Measurements from ENCODE around the gene NRP2.

NRP2 gene

DNA sequence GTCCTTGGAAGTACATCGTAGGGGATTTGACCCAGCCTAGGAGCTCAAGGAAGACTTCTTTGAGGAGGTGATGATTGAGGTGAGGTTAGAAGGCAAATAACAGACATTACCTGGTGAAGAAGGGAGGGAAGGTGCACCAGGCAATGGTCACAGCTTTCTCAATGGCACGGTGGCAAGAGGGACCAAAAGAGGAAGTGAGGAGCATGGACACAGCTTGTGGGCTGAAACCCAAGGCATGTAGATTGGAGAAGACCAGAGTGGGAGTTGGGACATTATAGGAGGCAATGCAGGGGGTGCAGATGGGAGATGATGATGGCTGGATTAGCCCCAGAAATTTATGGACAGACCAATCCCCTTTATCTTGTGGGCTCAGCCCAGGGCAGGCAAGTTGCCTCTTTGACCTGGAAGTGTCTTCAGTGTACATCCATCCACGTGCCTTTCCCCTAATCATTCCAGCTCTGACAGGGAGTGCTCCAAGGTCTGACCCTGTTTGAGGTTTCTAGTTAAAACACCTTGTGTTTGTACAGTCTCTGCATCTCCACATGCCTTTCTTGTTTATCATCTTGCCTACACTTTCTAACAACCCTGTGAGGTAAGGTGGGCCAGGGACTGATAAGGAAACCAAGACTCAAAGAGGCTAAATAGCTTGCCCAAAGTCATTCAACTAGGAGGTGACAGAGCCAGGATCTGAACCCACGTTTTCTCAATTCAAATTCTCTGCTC, 59.1 kb downstream of the NRP2 start:
- no peaks in the 10 kb centered on the region for H3F3A ChIP-seq (ENCODE audit: control insufficient read depth, insufficient read depth)
- TF ChIP-seq EZH2phosphoT487 (IDR thresholded peaks at IDR 0.05; ENCODE audit: borderline replicate concordance, low read length) (no peak), CTCF (IDR thresholded peaks at IDR 0.05; ENCODE audit: low read depth, low read length, poor library complexity, severe bottlenecking) (no peak)
- no peaks in the 10 kb centered on the region for H4K20me1 ChIP-seq (ENCODE audit: control insufficient read depth, insufficient read depth, low read depth, low read length)
- no peaks in the 10 kb centered on the region for H3K27me3 ChIP-seq (ENCODE audit: control insufficient read depth, low read length)
- H3K27ac ChIP-seq (ENCODE audit: low read depth, low read length) = no peak overlapping the region
- no peaks in the 10 kb centered on the region for H3K36me3 ChIP-seq (ENCODE audit: control insufficient read depth, low read length)
- H3K9me2 ChIP-seq (replicated peaks; ENCODE audit: control insufficient read depth, low read length) = no peaks in the 10 kb centered on the region
- H3K4me2 ChIP-seq (ENCODE audit: low read length) = no peak overlapping the region
- H3K9me3 ChIP-seq (ENCODE audit: control insufficient read depth, insufficient read depth, low read length) = no peaks in the 10 kb centered on the region
- no peak overlapping the region for H3K4me3 ChIP-seq (ENCODE audit: low read length)
- no peaks in the 10 kb centered on the region for H3K79me2 ChIP-seq (ENCODE audit: control insufficient read depth, low read length)
- H3K4me1 ChIP-seq (ENCODE audit: control insufficient read depth, low read length) = no peaks in the 10 kb centered on the region

- Histone ChIP-seq H3K36me3 (ENCODE audit: control insufficient read depth, low read length) (no peaks in the 10 kb centered on the region), H3K27me3 (ENCODE audit: control insufficient read depth, low read length) (no peaks in the 10 kb centered on the region), H4K20me1 (ENCODE audit: control insufficient read depth, insufficient read depth, low read depth, low read length) (no peaks in the 10 kb centered on the region), H3F3A (ENCODE audit: control insufficient read depth, insufficient read depth) (no peaks in the 10 kb centered on the region), H3K9me2 (replicated peaks; ENCODE audit: control insufficient read depth, low read length) (no peaks in the 10 kb centered on the region), H3K79me2 (ENCODE audit: control insufficient read depth, low read length) (no peaks in the 10 kb centered on the region), H3K4me1 (ENCODE audit: control insufficient read depth, low read length) (no peaks in the 10 kb centered on the region), H3K4me2 (ENCODE audit: low read length) (no peak overlapping the region), H3K9me3 (ENCODE audit: control insufficient read depth, insufficient read depth, low read length) (no peaks in the 10 kb centered on the region), H3K27ac (ENCODE audit: low read depth, low read length) (no peak overlapping the region), H3K4me3 (ENCODE audit: low read length) (no peak overlapping the region)
- no peak for TF ChIP-seq CTCF (IDR thresholded peaks at IDR 0.05; ENCODE audit: low read depth, low read length, poor library complexity, severe bottlenecking)
- TF ChIP-seq EZH2phosphoT487 (IDR thresholded peaks at IDR 0.05; ENCODE audit: borderline replicate concordance, low read length) = no peak
Observed at GRCh38 chr2:205743137-205743536, 60.8 kb downstream of the NRP2 start.

DNA sequence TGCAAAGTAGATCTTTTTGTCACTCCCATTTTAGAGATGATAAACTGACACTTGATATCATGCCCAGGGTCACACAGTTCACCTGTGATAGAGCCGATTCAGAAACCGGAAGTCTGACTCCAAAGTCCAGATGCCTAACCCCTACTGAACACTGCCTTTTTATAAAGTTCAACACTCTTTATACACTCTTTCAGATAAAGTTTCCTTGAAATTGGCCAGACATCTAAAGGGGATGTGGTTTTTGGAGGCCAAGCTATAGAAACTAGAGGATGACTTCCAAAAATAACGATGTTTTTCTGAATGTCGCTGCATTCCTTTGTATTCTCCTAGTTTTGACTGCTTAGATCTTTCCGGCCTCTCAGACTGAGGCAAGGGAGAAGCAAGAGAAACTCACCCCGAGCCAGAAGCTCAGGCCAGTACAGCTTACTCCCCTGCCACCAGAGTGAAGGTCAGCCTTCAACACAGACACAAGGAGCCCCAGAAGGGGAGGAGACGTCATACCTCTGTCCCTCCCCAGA, 61.8 kb downstream of the NRP2 start:
- H4K20me1 ChIP-seq (ENCODE audit: control insufficient read depth, insufficient read depth, low read depth, low read length) = no peaks in the 10 kb centered on the region
- H3K4me2 ChIP-seq (ENCODE audit: low read length) = no peak overlapping the region
- no peaks in the 10 kb centered on the region for H3K27me3 ChIP-seq (ENCODE audit: control insufficient read depth, low read length)
- TF ChIP-seq CTCF (IDR thresholded peaks at IDR 0.05; ENCODE audit: low read depth, low read length, poor library complexity, severe bottlenecking) (no peak), EZH2phosphoT487 (IDR thresholded peaks at IDR 0.05; ENCODE audit: borderline replicate concordance, low read length) (no peak)
- no peaks in the 10 kb centered on the region for H3K36me3 ChIP-seq (ENCODE audit: control insufficient read depth, low read length)
- no peaks in the 10 kb centered on the region for H3K4me1 ChIP-seq (ENCODE audit: control insufficient read depth, low read length)
- H3F3A ChIP-seq (ENCODE audit: control insufficient read depth, insufficient read depth) = no peaks in the 10 kb centered on the region
- H3K9me3 ChIP-seq (ENCODE audit: control insufficient read depth, insufficient read depth, low read length) = no peaks in the 10 kb centered on the region
- no peaks in the 10 kb centered on the region for H3K9me2 ChIP-seq (replicated peaks; ENCODE audit: control insufficient read depth, low read length)
- no peaks in the 10 kb centered on the region for H3K79me2 ChIP-seq (ENCODE audit: control insufficient read depth, low read length)
- H3K4me3 ChIP-seq (ENCODE audit: low read length) = no peak overlapping the region
- H3K27ac ChIP-seq (ENCODE audit: low read depth, low read length) = no peak overlapping the region

Data from DOHH2 (cell line).